GM23338 (cell line): Measurements from ENCODE around the gene MKRN1.
"Not testable (repeated sequence)": the region's sequence is repeated elsewhere in the genome, so short reads cannot be mapped to it uniquely, and the experiment has no call there.

Experiments used
- CREB1 ChIP-seq: fragments of 250-450 bp; sonication (Bioruptor Pico); IDR thresholded peaks from 2 replicates; pipeline ENCODE4 v1.5.0; 2020; ENCODE audit warnings: low read depth, mild to moderate bottlenecking, moderate library complexity
- JUNB ChIP-seq: IDR thresholded peaks from one replicate; pipeline ENCODE4 v1.6.1; 2016; ENCODE audit warnings: antibody characterized with exemption; ENCODE audit not compliant: unreplicated experiment
- POLR2AphosphoS5 ChIP-seq: IDR thresholded peaks from 2 replicates; pipeline ENCODE4 v1.6.1; 2016; ENCODE audit warnings: antibody characterized with exemption, low read depth
- TF ChIP-seq, protein P1 (sequence below), 2 experiments: fragments of 200-600 bp in 1 of 2; sonication (generic) in 1 of 2; conservative IDR thresholded peaks; 2 replicates each; pipeline versions ENCODE4 v1.5.1 to v1.6.1; 2016 to 2017; ENCODE audit warnings: antibody characterized with exemption in 2 of 2, low read depth in 2 of 2, mild to moderate bottlenecking in 2 of 2, moderate library complexity in 1 of 2
- TF ChIP-seq, protein P2 (sequence below): IDR thresholded peaks from one replicate; pipeline ENCODE4 v1.6.1; 2018; ENCODE audit warnings: antibody characterized with exemption; ENCODE audit not compliant: unreplicated experiment

DNA sequence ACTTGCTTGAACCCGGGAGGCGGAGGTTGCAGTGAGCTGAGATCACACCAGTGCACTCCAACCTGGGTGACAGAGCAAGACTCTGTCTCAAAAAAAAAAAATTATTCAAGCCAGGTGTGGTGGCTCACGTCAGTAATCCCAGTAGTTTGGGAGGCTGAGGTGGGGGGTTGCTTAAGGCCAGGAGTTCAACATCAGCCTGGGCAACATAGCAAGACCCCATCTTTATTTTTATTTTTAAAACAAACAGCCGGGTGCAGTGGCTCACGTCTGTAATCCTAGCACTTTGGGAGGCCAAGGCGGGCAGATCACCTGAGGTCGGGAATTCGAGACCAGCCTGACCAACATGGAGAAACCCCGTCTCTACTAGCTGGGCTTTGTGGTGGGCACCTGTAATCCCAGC lies 63.5 kb downstream of the MKRN1 start:
- TF ChIP-seq POLR2AphosphoS5; JUNB; CREB1 (CRISPR knock-in tag): not testable (repeated sequence)
- TF ChIP-seq, protein P1, sequence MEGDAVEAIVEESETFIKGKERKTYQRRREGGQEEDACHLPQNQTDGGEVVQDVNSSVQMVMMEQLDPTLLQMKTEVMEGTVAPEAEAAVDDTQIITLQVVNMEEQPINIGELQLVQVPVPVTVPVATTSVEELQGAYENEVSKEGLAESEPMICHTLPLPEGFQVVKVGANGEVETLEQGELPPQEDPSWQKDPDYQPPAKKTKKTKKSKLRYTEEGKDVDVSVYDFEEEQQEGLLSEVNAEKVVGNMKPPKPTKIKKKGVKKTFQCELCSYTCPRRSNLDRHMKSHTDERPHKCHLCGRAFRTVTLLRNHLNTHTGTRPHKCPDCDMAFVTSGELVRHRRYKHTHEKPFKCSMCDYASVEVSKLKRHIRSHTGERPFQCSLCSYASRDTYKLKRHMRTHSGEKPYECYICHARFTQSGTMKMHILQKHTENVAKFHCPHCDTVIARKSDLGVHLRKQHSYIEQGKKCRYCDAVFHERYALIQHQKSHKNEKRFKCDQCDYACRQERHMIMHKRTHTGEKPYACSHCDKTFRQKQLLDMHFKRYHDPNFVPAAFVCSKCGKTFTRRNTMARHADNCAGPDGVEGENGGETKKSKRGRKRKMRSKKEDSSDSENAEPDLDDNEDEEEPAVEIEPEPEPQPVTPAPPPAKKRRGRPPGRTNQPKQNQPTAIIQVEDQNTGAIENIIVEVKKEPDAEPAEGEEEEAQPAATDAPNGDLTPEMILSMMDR (conservative IDR thresholded peaks at IDR 0.05; ENCODE audit: low read depth in 2 of 2), result not testable (repeated sequence)
- TF ChIP-seq, protein P2, sequence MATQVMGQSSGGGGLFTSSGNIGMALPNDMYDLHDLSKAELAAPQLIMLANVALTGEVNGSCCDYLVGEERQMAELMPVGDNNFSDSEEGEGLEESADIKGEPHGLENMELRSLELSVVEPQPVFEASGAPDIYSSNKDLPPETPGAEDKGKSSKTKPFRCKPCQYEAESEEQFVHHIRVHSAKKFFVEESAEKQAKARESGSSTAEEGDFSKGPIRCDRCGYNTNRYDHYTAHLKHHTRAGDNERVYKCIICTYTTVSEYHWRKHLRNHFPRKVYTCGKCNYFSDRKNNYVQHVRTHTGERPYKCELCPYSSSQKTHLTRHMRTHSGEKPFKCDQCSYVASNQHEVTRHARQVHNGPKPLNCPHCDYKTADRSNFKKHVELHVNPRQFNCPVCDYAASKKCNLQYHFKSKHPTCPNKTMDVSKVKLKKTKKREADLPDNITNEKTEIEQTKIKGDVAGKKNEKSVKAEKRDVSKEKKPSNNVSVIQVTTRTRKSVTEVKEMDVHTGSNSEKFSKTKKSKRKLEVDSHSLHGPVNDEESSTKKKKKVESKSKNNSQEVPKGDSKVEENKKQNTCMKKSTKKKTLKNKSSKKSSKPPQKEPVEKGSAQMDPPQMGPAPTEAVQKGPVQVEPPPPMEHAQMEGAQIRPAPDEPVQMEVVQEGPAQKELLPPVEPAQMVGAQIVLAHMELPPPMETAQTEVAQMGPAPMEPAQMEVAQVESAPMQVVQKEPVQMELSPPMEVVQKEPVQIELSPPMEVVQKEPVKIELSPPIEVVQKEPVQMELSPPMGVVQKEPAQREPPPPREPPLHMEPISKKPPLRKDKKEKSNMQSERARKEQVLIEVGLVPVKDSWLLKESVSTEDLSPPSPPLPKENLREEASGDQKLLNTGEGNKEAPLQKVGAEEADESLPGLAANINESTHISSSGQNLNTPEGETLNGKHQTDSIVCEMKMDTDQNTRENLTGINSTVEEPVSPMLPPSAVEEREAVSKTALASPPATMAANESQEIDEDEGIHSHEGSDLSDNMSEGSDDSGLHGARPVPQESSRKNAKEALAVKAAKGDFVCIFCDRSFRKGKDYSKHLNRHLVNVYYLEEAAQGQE, result not testable (repeated sequence)
